DND-41 (cell line): Measurements from ENCODE around the gene KRT5.

Experiments used
- ATAC-seq: fragments of 200-7000 bp; cut with Tn5 transposase; 3 replicates; pipeline ENCODE4 v1.9.1; 2021; ENCODE audit warnings: low read depth; ENCODE audit not compliant: insufficient read depth
- DNase-seq: peaks from one replicate; pipeline ENCODE4 v3.0.0-alpha.2; 2020
- H2AFZ ChIP-seq: 2 replicates; pipeline ENCODE4 v1.6.0; 2012; ENCODE audit warnings: low read depth, low read length
- H3K27ac ChIP-seq: 2 replicates; pipeline ENCODE4 v1.5.1; 2012; ENCODE audit warnings: low read length, inconsistent platforms
- H3K27me3 ChIP-seq: fragments of 200-600 bp; sonication (generic); 2 replicates; pipeline ENCODE4 v1.6.0; 2012; ENCODE audit warnings: low read length, mild to moderate bottlenecking, inconsistent platforms; ENCODE audit not compliant: insufficient read depth, poor library complexity
- H3K36me3 ChIP-seq: 2 replicates; pipeline ENCODE4 v1.5.1; 2012; ENCODE audit warnings: low read length, inconsistent platforms; ENCODE audit not compliant: insufficient read depth
- H3K4me1 ChIP-seq: 2 replicates; pipeline ENCODE4 v1.5.1; 2012; ENCODE audit warnings: mild to moderate bottlenecking, low read length; ENCODE audit not compliant: insufficient read depth
- H3K4me2 ChIP-seq: 2 replicates; pipeline ENCODE4 v1.6.0; 2012; ENCODE audit warnings: mild to moderate bottlenecking, moderate library complexity, low read length, inconsistent platforms; ENCODE audit not compliant: insufficient read depth
- H3K4me3 ChIP-seq, 2 experiments: fragments of 200-600 bp in 1 of 2; shearing (Covaris generic) in 1 of 2; 2 replicates each; pipeline ENCODE4 v1.5.1; 2012 to 2016; ENCODE audit warnings: inconsistent platforms in 2 of 2, low read length in 2 of 2, mild to moderate bottlenecking in 2 of 2, low read depth in 1 of 2, moderate library complexity in 1 of 2
- H3K79me2 ChIP-seq: 2 replicates; pipeline ENCODE4 v1.6.0; 2012; ENCODE audit warnings: low read length, inconsistent platforms; ENCODE audit not compliant: insufficient read depth
- H3K9ac ChIP-seq: 2 replicates; pipeline ENCODE4 v1.6.0; 2012; ENCODE audit warnings: low read depth, mild to moderate bottlenecking, inconsistent platforms, low read length, moderate library complexity
- H3K9me3 ChIP-seq: 2 replicates; pipeline ENCODE4 v1.5.1; 2012; ENCODE audit warnings: low read length, moderate library complexity, mild to moderate bottlenecking, inconsistent platforms; ENCODE audit not compliant: insufficient read depth, severe bottlenecking
- H4K20me1 ChIP-seq: 2 replicates; pipeline ENCODE4 v1.6.0; 2012; ENCODE audit warnings: low read length; ENCODE audit not compliant: insufficient read depth
- EZH2 ChIP-seq: IDR thresholded peaks from 3 replicates; pipeline ENCODE4 v1.6.1; 2012; ENCODE audit warnings: borderline replicate concordance, low read depth, mild to moderate bottlenecking, moderate library complexity, low read length, inconsistent platforms; ENCODE audit not compliant: severe bottlenecking
- TF ChIP-seq, protein P1 (sequence below): IDR thresholded peaks from 2 replicates; pipeline ENCODE4 v1.5.1; 2012; ENCODE audit warnings: borderline replicate concordance, low read length, moderate library complexity, mild to moderate bottlenecking; ENCODE audit not compliant: poor library complexity, severe bottlenecking; ENCODE audit errors: extremely low read depth

Gene KRT5

DNA sequence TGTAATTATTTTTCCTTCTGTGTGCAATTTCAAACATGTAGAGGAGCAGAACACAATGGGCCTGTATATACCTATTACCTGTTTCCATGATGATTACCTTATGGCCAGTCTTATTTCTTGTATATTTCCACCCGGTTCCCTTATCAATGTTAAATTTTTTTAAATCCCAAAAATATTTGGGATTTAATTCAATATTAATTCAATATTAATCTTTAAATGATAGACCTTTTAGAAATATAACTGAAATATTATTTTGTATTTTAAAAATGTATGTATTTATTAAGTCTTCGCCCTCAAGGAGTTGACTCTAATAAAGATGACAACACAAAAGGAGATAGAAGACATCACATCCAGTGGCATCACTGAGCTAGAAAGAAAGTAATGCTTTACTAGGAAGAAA is 46.0 kb downstream of the KRT5 start:
- no peaks in the 10 kb centered on the region for H3K27me3 ChIP-seq

DNA sequence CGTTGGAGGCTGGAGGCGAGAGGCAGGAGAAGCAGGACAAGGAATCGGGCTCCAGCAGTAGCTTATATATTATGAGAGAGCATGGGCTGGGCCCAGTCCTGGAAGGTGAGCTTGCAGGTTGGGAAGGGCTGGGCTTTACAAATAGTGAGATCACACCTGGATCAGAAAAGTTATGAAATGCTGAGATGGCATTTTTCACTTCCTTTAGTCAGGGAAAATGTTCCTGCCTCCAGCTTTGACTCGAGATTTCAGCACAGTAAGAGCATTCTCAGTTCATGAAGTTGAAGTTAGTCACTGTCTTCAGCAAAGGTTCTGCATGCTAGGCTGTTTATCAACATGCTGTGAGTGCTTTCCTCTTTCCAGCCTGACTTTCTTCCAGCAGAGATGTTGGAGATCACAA is 46.4 kb downstream of the KRT5 start, which contains the start of gene KRT6C:
TSS of gene KRT6C (minus strand) at position 38 of the 400 bp plus-strand sequence. CDS start 68 bp downstream, outside the sequence.
- Histone ChIP-seq H3K9me3 (no peaks in the 10 kb centered on the region), H3K4me1 (no peaks in the 10 kb centered on the region), H3K4me2 (no peak within 1 kb of the TSS), H2AFZ (no peak within 1 kb of the TSS), H3K9ac (no peak within 1 kb of the TSS), H3K36me3 (no peaks in the 10 kb centered on the region), H3K27me3 (no peaks in the 10 kb centered on the region), H3K4me3 (no peak within 1 kb of the TSS), H3K79me2 (no peaks in the 10 kb centered on the region), H4K20me1 (no peaks in the 10 kb centered on the region), H3K27ac (no peak within 1 kb of the TSS)
- ATAC-seq (no peak), DNase-seq (no peak)
- TF ChIP-seq, protein P1, sequence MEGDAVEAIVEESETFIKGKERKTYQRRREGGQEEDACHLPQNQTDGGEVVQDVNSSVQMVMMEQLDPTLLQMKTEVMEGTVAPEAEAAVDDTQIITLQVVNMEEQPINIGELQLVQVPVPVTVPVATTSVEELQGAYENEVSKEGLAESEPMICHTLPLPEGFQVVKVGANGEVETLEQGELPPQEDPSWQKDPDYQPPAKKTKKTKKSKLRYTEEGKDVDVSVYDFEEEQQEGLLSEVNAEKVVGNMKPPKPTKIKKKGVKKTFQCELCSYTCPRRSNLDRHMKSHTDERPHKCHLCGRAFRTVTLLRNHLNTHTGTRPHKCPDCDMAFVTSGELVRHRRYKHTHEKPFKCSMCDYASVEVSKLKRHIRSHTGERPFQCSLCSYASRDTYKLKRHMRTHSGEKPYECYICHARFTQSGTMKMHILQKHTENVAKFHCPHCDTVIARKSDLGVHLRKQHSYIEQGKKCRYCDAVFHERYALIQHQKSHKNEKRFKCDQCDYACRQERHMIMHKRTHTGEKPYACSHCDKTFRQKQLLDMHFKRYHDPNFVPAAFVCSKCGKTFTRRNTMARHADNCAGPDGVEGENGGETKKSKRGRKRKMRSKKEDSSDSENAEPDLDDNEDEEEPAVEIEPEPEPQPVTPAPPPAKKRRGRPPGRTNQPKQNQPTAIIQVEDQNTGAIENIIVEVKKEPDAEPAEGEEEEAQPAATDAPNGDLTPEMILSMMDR = no peak

More for the DNA sequence above, 46.0 kb downstream of the KRT5 start:
- no peaks in the 10 kb centered on the region for H3K9me3 ChIP-seq
- TF ChIP-seq, protein P1 = no peak
- no peak for TF ChIP-seq EZH2
- H4K20me1 ChIP-seq = no peaks in the 10 kb centered on the region
- no peak overlapping the region for H3K9ac ChIP-seq
- DNase-seq (no peak), ATAC-seq (no peak)
- no peak overlapping the region for H3K4me2 ChIP-seq
- H3K79me2 ChIP-seq = no peaks in the 10 kb centered on the region
- H3K27ac ChIP-seq = no peak overlapping the region
- H3K4me1 ChIP-seq = no peaks in the 10 kb centered on the region
- no peaks in the 10 kb centered on the region for H3K36me3 ChIP-seq
- no peak overlapping the region for H2AFZ ChIP-seq
- H3K4me3 ChIP-seq = no peak overlapping the region

DNA sequence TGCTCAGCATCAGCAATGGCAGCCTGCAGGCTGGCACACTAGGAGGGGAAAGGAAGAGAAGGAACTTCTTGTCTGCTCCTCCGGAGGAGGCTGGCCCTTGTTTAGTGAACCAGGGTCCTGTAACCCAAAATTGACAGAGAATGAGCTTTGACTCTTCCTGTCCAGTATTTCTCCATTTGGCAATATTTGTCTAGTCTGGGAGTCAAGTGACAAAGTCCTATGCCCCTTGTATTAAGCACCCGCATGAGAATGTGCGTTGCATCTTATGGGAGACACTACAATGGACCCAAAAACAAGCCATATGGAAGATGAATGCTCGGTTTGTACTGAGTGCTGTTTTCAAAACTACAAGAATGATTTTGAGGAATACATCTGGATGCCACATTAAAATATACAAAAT is 50.3 kb downstream of the KRT5 start:
- TF ChIP-seq, protein P1 = no peak
- no peak for TF ChIP-seq EZH2
- Histone ChIP-seq H3K4me2 (no peak overlapping the region), H3K9ac (no peak overlapping the region), H3K4me3 (no peak overlapping the region), H3K79me2 (no peaks in the 10 kb centered on the region), H3K36me3 (no peaks in the 10 kb centered on the region), H3K27me3 (peaks cover 3% of the 10 kb centered on the region), H3K27ac (no peak overlapping the region), H2AFZ (no peak overlapping the region), H3K4me1 (no peaks in the 10 kb centered on the region), H4K20me1 (no peaks in the 10 kb centered on the region), H3K9me3 (no peaks in the 10 kb centered on the region)
- DNase-seq (no peak), ATAC-seq (no peak)

DNA sequence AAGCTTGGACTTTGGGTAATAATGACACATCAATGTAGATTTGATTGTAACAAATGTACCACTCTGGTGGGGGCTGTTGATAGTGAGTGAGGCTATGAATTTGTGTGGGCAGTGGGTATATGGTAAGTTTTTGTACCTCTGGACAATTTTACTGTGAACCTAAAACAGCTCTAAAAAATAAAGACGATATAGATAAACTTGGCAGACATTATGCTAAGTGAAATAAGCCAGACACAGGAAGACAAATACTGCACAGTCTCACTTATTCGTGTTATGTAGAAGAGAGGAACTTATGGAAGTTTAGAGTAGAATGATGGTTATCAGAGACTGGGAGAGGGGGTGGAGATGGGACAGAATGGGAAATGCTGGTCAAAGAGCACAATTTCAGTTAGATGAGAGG is 55.3 kb downstream of the KRT5 start:
- TF ChIP-seq, protein P1 = no peak
- TF ChIP-seq EZH2 = no peak

More for the DNA sequence above, 55.3 kb downstream of the KRT5 start:
- H3K9ac ChIP-seq = no peak overlapping the region
- DNase-seq (no peak), ATAC-seq (no peak)
- H3K36me3 ChIP-seq = no peaks in the 10 kb centered on the region
- no peaks in the 10 kb centered on the region for H4K20me1 ChIP-seq
- no peak overlapping the region for H3K4me2 ChIP-seq
- H3K79me2 ChIP-seq = no peaks in the 10 kb centered on the region
- no peaks in the 10 kb centered on the region for H3K9me3 ChIP-seq
- H3K4me3 ChIP-seq = no peak overlapping the region
- no peak overlapping the region for H3K27ac ChIP-seq
- peaks cover 8% of the 10 kb centered on the region for H3K27me3 ChIP-seq
- H2AFZ ChIP-seq = no peak overlapping the region
- H3K4me1 ChIP-seq = no peaks in the 10 kb centered on the region
